Measurements from ENCODE around the gene GLB1L.

DNA sequence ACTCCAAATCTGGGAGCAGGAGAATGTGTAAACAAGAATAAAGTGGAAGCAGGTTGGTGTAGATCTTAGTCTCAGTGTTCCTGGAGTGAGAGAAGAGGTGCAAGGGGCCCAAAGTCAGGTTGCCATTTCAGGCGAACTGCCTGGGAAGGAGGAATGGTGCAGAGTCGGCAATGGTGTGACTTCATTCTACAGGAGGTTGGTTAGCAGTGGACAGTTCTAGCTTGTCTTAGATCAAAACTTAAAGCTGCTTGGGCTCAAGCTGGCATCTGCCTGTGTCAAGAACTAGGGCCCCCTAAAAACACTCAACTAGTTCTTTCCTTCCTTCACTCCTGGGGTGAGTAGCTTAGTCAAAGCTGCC lies 3.6 kb upstream of the GLB1L start:
- TF ChIP-seq, protein P1, sequence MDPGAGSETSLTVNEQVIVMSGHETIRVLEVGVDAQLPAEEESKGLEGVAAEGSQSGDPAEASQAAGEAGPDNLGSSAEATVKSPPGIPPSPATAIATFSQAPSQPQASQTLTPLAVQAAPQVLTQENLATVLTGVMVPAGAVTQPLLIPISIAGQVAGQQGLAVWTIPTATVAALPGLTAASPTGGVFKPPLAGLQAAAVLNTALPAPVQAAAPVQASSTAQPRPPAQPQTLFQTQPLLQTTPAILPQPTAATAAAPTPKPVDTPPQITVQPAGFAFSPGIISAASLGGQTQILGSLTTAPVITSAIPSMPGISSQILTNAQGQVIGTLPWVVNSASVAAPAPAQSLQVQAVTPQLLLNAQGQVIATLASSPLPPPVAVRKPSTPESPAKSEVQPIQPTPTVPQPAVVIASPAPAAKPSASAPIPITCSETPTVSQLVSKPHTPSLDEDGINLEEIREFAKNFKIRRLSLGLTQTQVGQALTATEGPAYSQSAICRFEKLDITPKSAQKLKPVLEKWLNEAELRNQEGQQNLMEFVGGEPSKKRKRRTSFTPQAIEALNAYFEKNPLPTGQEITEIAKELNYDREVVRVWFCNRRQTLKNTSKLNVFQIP (CRISPR knock-in tag; IDR thresholded peaks at IDR 0.05; ENCODE audit: borderline replicate concordance, low read depth): no peak
- TF ChIP-seq, protein P2, sequence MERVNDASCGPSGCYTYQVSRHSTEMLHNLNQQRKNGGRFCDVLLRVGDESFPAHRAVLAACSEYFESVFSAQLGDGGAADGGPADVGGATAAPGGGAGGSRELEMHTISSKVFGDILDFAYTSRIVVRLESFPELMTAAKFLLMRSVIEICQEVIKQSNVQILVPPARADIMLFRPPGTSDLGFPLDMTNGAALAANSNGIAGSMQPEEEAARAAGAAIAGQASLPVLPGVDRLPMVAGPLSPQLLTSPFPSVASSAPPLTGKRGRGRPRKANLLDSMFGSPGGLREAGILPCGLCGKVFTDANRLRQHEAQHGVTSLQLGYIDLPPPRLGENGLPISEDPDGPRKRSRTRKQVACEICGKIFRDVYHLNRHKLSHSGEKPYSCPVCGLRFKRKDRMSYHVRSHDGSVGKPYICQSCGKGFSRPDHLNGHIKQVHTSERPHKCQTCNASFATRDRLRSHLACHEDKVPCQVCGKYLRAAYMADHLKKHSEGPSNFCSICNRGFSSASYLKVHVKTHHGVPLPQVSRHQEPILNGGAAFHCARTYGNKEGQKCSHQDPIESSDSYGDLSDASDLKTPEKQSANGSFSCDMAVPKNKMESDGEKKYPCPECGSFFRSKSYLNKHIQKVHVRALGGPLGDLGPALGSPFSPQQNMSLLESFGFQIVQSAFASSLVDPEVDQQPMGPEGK (CRISPR knock-in tag; IDR thresholded peaks at IDR 0.05; ENCODE audit: borderline replicate concordance): no peak
- TF ChIP-seq GLIS3 (CRISPR knock-in tag; IDR thresholded peaks at IDR 0.05) (no peak), ARNTL (CRISPR knock-in tag; IDR thresholded peaks at IDR 0.05; ENCODE audit: borderline replicate concordance, low read depth) (no peak)
- TF ChIP-seq, protein P3, sequence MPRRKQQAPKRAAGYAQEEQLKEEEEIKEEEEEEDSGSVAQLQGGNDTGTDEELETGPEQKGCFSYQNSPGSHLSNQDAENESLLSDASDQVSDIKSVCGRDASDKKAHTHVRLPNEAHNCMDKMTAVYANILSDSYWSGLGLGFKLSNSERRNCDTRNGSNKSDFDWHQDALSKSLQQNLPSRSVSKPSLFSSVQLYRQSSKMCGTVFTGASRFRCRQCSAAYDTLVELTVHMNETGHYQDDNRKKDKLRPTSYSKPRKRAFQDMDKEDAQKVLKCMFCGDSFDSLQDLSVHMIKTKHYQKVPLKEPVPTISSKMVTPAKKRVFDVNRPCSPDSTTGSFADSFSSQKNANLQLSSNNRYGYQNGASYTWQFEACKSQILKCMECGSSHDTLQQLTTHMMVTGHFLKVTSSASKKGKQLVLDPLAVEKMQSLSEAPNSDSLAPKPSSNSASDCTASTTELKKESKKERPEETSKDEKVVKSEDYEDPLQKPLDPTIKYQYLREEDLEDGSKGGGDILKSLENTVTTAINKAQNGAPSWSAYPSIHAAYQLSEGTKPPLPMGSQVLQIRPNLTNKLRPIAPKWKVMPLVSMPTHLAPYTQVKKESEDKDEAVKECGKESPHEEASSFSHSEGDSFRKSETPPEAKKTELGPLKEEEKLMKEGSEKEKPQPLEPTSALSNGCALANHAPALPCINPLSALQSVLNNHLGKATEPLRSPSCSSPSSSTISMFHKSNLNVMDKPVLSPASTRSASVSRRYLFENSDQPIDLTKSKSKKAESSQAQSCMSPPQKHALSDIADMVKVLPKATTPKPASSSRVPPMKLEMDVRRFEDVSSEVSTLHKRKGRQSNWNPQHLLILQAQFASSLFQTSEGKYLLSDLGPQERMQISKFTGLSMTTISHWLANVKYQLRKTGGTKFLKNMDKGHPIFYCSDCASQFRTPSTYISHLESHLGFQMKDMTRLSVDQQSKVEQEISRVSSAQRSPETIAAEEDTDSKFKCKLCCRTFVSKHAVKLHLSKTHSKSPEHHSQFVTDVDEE (CRISPR knock-in tag; IDR thresholded peaks at IDR 0.05): no peak

Measured in SK-N-SH treated with all-trans-retinoic acid at 6 μM for 48 hours (cell line).